HepG2 (cell line): Measurements from ENCODE around the gene RHCE.

Experiments used
- CTCF ChIP-seq: sonication (generic); formaldehyde crosslinking; IDR thresholded peaks from 2 replicates; pipeline ENCODE4 v1.5.0; 2020; ENCODE audit warnings: mild to moderate bottlenecking, missing genetic modification reagents, moderate library complexity
- DNMT3B ChIP-seq: conservative IDR thresholded peaks from 2 replicates; pipeline ENCODE4 v1.6.1; 2016; ENCODE audit warnings: missing biosample characterization, control low read depth
- FOXM1 ChIP-seq: sonication (generic); formaldehyde crosslinking; IDR thresholded peaks from 2 replicates; pipeline ENCODE4 v1.5.0; 2020; ENCODE audit warnings: missing genetic modification reagents
- GFI1 ChIP-seq: sonication (generic); formaldehyde crosslinking; IDR thresholded peaks from 2 replicates; pipeline ENCODE4 v1.5.0; 2020; ENCODE audit warnings: missing genetic modification reagents, mild to moderate bottlenecking, borderline replicate concordance
- IKZF4 ChIP-seq: sonication (generic); formaldehyde crosslinking; IDR thresholded peaks from 2 replicates; pipeline ENCODE4 v1.5.1; 2020; ENCODE audit warnings: borderline replicate concordance, mild to moderate bottlenecking, low read depth, missing genetic modification reagents; ENCODE audit errors: not compliant biosample characterization
- JUND ChIP-seq: sonication (generic); formaldehyde crosslinking; IDR thresholded peaks from 2 replicates; pipeline ENCODE4 v1.8.0; 2022; ENCODE audit warnings: mild to moderate bottlenecking, missing genetic modification reagents
- LBX2 ChIP-seq: sonication (generic); formaldehyde crosslinking; IDR thresholded peaks from 2 replicates; pipeline ENCODE4 v1.5.0; 2020; ENCODE audit warnings: missing genetic modification reagents, mild to moderate bottlenecking, borderline replicate concordance
- NFE2L1 ChIP-seq: sonication (generic); formaldehyde crosslinking; IDR thresholded peaks from 2 replicates; pipeline ENCODE4 v1.4.0; 2020; ENCODE audit warnings: missing genetic modification reagents, mild to moderate bottlenecking, borderline replicate concordance
- POLR2A ChIP-seq, 2 experiments: IDR thresholded peaks; 2 replicates each; pipeline ENCODE4 v1.6.1; 2011; ENCODE audit warnings: low read depth in 2 of 2, low read length in 2 of 2, mild to moderate bottlenecking in 1 of 2, moderate library complexity in 1 of 2; ENCODE audit not compliant: insufficient read depth in 1 of 2
- RNF2 ChIP-seq: fragments of 450-650 bp; conservative IDR thresholded peaks from 2 replicates; pipeline ENCODE4 v1.6.1; 2016; ENCODE audit warnings: low read depth
- SP1 ChIP-seq, 2 experiments: fragments of 450-650 bp in 1 of 2; sonication (generic) in 1 of 2; formaldehyde crosslinking in 1 of 2; IDR thresholded peaks; 2 replicates each; pipeline versions ENCODE4 v1.4.0 to v1.6.1; 2016 to 2020; ENCODE audit warnings: missing genetic modification reagents in 1 of 2
- SUZ12 ChIP-seq: fragments of 150-350 bp; IDR thresholded peaks from 2 replicates; pipeline ENCODE4 v1.6.1; 2014; ENCODE audit warnings: low read depth, low read length

DNA sequence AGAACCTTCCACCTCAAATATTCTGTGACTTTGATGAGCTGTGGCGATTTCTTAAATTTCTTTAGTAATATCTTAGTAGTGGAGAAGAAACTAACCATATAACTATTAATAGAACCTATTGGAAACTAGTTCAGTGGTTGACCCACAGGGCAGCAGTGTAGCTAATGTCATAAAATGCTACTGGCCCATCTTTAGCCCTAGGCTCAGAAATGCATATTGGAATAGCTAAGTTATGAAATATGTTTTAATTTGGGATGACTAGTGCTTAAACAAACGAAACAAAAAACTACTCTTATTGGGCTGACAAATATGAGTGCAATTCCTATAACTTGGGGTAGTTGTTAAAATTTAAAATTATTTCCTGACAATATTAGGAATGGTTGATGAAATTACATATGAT lies 30.3 kb upstream of the RHCE start:
- TF ChIP-seq LBX2 (CRISPR knock-in tag) (no peak), CTCF (no peak), GFI1 (CRISPR knock-in tag) (no peak), DNMT3B (no peak), RNF2 (no peak), FOXM1 (CRISPR knock-in tag) (no peak), IKZF4 (CRISPR knock-in tag) (no peak), SUZ12 (no peak), JUND (CRISPR knock-in tag) (no peak), POLR2A (IDR thresholded peaks at IDR 0.05; ENCODE audit: insufficient read depth in 1 of 2, low read depth in 2 of 2, low read length in 2 of 2) (no peak), SP1 (IDR thresholded peaks at IDR 0.05) (no peak), SP1 (CRISPR knock-in tag; IDR thresholded peaks at IDR 0.05) (no peak), NFE2L1 (no peak)
